Vagina (tissue), 2 donors: ENCODE measurements around the gene PIGQ. TPM values are rescaled to one million over a fixed set of nuclear protein-coding genes. Genes with fewer than 3 reads are reported as not detected.

Experiments used
- DNase-seq, 2 donors: peaks; one replicate each; pipeline ENCODE4 v3.0.0-alpha.2; 2017; ENCODE audit errors: extremely low spot score in 2 of 2
- H3K27ac ChIP-seq: fragments of 200-600 bp; sonication (generic); one replicate; pipeline ENCODE4 v1.5.1; 2019
- H3K27me3 ChIP-seq: fragments of 200-600 bp; sonication (generic); one replicate; pipeline ENCODE4 v1.5.1; 2019
- H3K36me3 ChIP-seq, 2 donors: fragments of 200-600 bp; sonication (generic); one replicate each; pipeline ENCODE4 v1.5.1; 2017 to 2019
- H3K4me1 ChIP-seq: fragments of 200-600 bp; sonication (generic); one replicate; pipeline ENCODE4 v1.5.1; 2019
- H3K4me3 ChIP-seq, 2 donors: fragments of 200-600 bp; sonication (generic); 1 replicate in 1 of 2; 2 replicates in 1 of 2; pipeline ENCODE4 v1.5.1; 2016 to 2019
- H3K9me3 ChIP-seq: fragments of 200-600 bp; sonication (generic); one replicate; pipeline ENCODE4 v1.5.1; 2019
- CTCF ChIP-seq, 3 experiments: fragments of 450-650 bp in 2 of 3; fragments of 200-600 bp in 1 of 3; sonication (generic) in 1 of 3; IDR thresholded peaks; one replicate each; pipeline ENCODE4 v1.5.1; 2017 to 2019; ENCODE audit warnings: antibody characterized with exemption in 3 of 3, mild to moderate bottlenecking in 2 of 3, moderate library complexity in 2 of 3
- POLR2A ChIP-seq, 2 donors: fragments of 450-650 bp; IDR thresholded peaks; one replicate each; pipeline ENCODE4 v1.6.1; 2017; ENCODE audit warnings: antibody characterized with exemption in 2 of 2, mild to moderate bottlenecking in 2 of 2, moderate library complexity in 2 of 2
- POLR2AphosphoS5 ChIP-seq, 2 donors: sonication (generic); formaldehyde crosslinking; IDR thresholded peaks; one replicate each; pipeline ENCODE4 v1.9.0; 2017; ENCODE audit warnings: antibody characterized with exemption in 2 of 2, mild to moderate bottlenecking in 2 of 2, low read depth in 1 of 2; ENCODE audit not compliant: insufficient read depth in 1 of 2
- intact Hi-C: fragments of 100-400 bp; cut with DNase I; formaldehyde crosslinking; loops from one replicate; pipeline ENCODE4 v1.15.1; 2023
- total RNA-seq: library from RNA; depleted of rRNA; stranded (reverse); fragments of >200 nt; gene quantifications from one replicate; pipeline ENCODE4 v1.2.3, GENCODE V29; 2016

The PIGQ gene
- total RNA-seq, 1 donor from 2014 or later, result 26.0 TPM

DNA sequence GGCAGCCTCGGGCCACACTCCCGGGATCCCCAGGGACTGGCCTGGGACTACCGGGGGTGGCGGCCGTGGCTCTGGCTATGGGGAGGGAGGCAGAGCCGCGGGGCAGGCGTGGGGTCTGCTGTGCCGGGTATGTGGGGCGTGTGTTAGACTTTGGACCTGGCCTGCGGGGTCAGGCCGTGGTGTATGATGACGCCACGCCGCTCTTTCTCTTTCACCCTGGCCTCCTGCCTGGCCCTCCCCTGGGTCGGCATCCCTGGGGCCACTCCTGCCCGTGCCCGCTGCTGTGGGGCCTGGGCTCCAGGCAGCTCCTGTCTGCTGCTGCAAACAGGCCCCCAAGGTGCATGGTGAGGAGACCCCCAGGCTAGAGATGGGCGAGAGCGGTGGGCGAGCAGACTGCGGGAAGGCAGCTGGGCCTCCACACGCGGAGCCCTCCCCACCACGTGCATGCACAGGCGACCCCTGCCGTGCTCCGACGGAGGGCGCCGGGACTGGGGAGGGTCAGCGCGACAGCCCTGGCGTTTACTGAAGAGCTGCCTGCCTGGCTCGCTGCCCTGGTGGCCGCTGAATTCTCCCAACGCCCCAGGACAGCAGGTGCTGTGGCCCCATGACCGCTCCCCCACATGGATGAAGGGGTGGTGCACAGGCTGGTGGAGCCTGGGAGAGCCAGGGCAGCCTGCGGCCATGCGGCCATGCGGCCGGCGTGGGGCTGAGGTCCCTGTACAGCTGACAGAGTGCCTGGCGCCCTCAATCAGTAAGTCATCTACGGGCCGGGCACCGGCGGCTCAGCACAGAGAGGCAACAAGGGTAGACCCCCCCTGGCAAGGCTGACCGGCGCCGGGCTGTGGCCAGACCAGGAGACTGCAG lies 26.2 kb upstream of the PIGQ start:
- TF ChIP-seq POLR2A (IDR thresholded peaks at IDR 0.05) (no peak), CTCF (IDR thresholded peaks at IDR 0.05) (no peak), POLR2AphosphoS5 (IDR thresholded peaks at IDR 0.05; ENCODE audit: insufficient read depth in 1 of 2, low read depth in 1 of 2) (no peak)
- intact Hi-C loops, result no loop called here
- no peak for DNase-seq
- Histone ChIP-seq H3K4me1 (peaks cover 11% of the 10 kb centered on the region), H3K36me3 (peaks cover 0 to 4% of the 10 kb centered on the region in 2 donors), H3K9me3 (no peaks in the 10 kb centered on the region), H3K27ac (no peak overlapping the region), H3K27me3 (no peaks in the 10 kb centered on the region), H3K4me3 (no peak overlapping the region)

- DNase-seq, result no peak
- Histone ChIP-seq H3K9me3 (no peaks in the 10 kb centered on the region), H3K27ac (no peak overlapping the region), H3K4me3 (no peak overlapping the region), H3K36me3 (peaks cover 0 to 7% of the 10 kb centered on the region in 2 donors), H3K27me3 (no peaks in the 10 kb centered on the region), H3K4me1 (peaks cover 11% of the 10 kb centered on the region)
- intact Hi-C loops, result no loop called here
- no peak for TF ChIP-seq POLR2A (IDR thresholded peaks at IDR 0.05)
- no peak for TF ChIP-seq CTCF (IDR thresholded peaks at IDR 0.05)
- TF ChIP-seq POLR2AphosphoS5 (IDR thresholded peaks at IDR 0.05; ENCODE audit: insufficient read depth in 1 of 2, low read depth in 1 of 2), result no peak
These were observed 25.3 kb upstream of the PIGQ start for GRCh38 chr16:544517-544916.

GRCh38 chr16:546909-547770 lies 22.6 kb upstream of the PIGQ start:
- Histone ChIP-seq H3K27ac (no peak overlapping the region), H3K4me3 (no peak overlapping the region), H3K9me3 (no peaks in the 10 kb centered on the region), H3K4me1 (peaks cover 11% of the 10 kb centered on the region), H3K36me3 (peaks cover 0 to 23% of the 10 kb centered on the region in 2 donors), H3K27me3 (no peaks in the 10 kb centered on the region)
- no peak for DNase-seq
- intact Hi-C loops, result no loop called here
- peak in 2 of 3 experiments; percentile 24 to 53 for TF ChIP-seq CTCF (IDR thresholded peaks at IDR 0.05)
- no peak for TF ChIP-seq POLR2A (IDR thresholded peaks at IDR 0.05)
- peak in 1 of 2 donors; percentile 25 for TF ChIP-seq POLR2AphosphoS5 (IDR thresholded peaks at IDR 0.05; ENCODE audit: insufficient read depth in 1 of 2, low read depth in 1 of 2)

DNA sequence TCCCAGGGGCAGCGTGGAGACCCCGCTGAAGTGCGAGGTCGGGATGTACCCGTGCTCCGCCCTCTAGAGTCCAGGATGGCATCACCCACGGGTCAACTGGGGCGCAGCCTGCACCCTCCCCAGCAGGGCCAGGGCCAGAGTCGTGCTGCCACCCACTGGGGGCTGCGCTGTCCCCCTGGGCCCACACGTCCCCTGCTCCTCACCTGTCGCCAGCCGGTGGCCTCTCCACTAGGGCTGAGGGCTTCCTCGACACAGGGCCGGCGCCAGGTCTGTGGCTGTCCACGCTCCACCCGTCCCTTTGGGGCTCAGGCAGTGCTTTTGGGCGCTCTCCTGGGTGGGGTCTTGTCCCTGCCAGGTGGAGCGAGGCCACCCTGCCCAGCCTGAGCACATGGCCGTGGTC lies 21.2 kb upstream of the PIGQ start:
- TF ChIP-seq POLR2A (IDR thresholded peaks at IDR 0.05) (no peak), CTCF (IDR thresholded peaks at IDR 0.05) (no peak), POLR2AphosphoS5 (IDR thresholded peaks at IDR 0.05; ENCODE audit: insufficient read depth in 1 of 2, low read depth in 1 of 2) (no peak)
- H3K36me3 ChIP-seq, result peaks cover 0 to 35% of the 10 kb centered on the region in 2 donors
- peaks cover 11% of the 10 kb centered on the region for H3K4me1 ChIP-seq
- no peak for DNase-seq
- H3K27ac ChIP-seq, result no peak overlapping the region
- intact Hi-C loops, result no loop called here
- no peaks in the 10 kb centered on the region for H3K27me3 ChIP-seq
- H3K9me3 ChIP-seq, result no peaks in the 10 kb centered on the region
- no peak overlapping the region for H3K4me3 ChIP-seq
